HCT116 (cell line): ENCODE measurements around the gene NDST3. TPM values are rescaled to one million over a fixed set of nuclear protein-coding genes. Genes with fewer than 3 reads are reported as not detected.

Experiments used
- ATAC-seq: fragments of 200-7000 bp; cut with Tn5 transposase; 2 replicates; pipeline ENCODE4 v1.9.1; 2020; ENCODE audit warnings: mild to moderate bottlenecking, moderate library complexity
- BruUV-seq: library from RNA; stranded (reverse); fragments of 400-500 nt; replicated peaks from 2 replicates; lab custom pipeline; 2021; lab: Mats Ljungman, UMichigan
- CTCF ChIA-PET: fragments of 300-600 bp; sonication (Branson Sonifier 250); formaldehyde crosslinking; loops from one replicate; lab custom pipeline; 2021; ENCODE audit warnings: antibody characterized with exemption; lab: Charles Lee
- POLR2A ChIA-PET: fragments of 300-600, 350-600 bp; sonication (Branson Sonifier 250); formaldehyde crosslinking; loops from one replicate; lab custom pipeline; 2021; ENCODE audit warnings: antibody characterized with exemption; lab: Charles Lee
- RAD21 ChIA-PET, 2 experiments: fragments of 300-600 bp; sonication (Branson Sonifier 250); formaldehyde crosslinking; loops; one replicate each; lab custom pipeline; 2023; ENCODE audit warnings: low total read pairs in 2 of 2; ENCODE audit not compliant: uncharacterized antibody in 2 of 2, unreplicated experiment in 2 of 2, low non-redundant PET in 1 of 2; lab: Charles Lee
- DNase-seq: peaks from one replicate; pipeline ENCODE4 v3.0.0-alpha.2; 2010; ENCODE audit warnings: low read depth, low spot score
- H2AFZ ChIP-seq: fragments of 200-600 bp; shearing (Covaris generic), sonication (generic); 2 replicates; pipeline ENCODE4 v1.6.1; 2017; ENCODE audit warnings: low read depth, mixed run types, mixed read lengths, antibody characterized with exemption, low read length; ENCODE audit not compliant: poor library complexity, severe bottlenecking
- H3K27ac ChIP-seq: 2 replicates; pipeline ENCODE4 v1.5.1; 2012; ENCODE audit warnings: low read depth, low read length
- H3K27me3 ChIP-seq: fragments of 200-600 bp; sonication (generic); 2 replicates; pipeline ENCODE4 v1.6.1; 2016; ENCODE audit warnings: mixed run types, low read length, mixed read lengths; ENCODE audit not compliant: insufficient read depth
- H3K36me3 ChIP-seq, 2 experiments: fragments of 200-500 bp in 1 of 2; fragments of 200-600 bp in 1 of 2; sonication (Bioruptor generic) in 1 of 2; sonication (generic) in 1 of 2; 2 replicates each; pipeline versions ENCODE4 v1.5.1 to v1.6.1; 2014 to 2016; ENCODE audit warnings: low read length in 2 of 2, inconsistent platforms in 1 of 2, mixed read lengths in 1 of 2, mixed run types in 1 of 2; ENCODE audit not compliant: insufficient read depth in 2 of 2, control insufficient read depth in 1 of 2
- H3K4me1 ChIP-seq, 2 experiments: fragments of 200-600 bp in 1 of 2; sonication (generic) in 1 of 2; 2 replicates each; pipeline versions ENCODE4 v1.5.1 to v1.6.1; 2012 to 2017; ENCODE audit warnings: low read length in 2 of 2, inconsistent platforms in 1 of 2, mild to moderate bottlenecking in 1 of 2, mixed read lengths in 1 of 2, mixed run types in 1 of 2, moderate library complexity in 1 of 2; ENCODE audit not compliant: insufficient read depth in 2 of 2, control insufficient read depth in 1 of 2
- H3K4me2 ChIP-seq: fragments of 200-600 bp; sonication (generic); 2 replicates; pipeline ENCODE4 v1.6.1; 2017; ENCODE audit warnings: mixed run types, low read length, mixed read lengths
- H3K4me3 ChIP-seq, 2 experiments: fragments of 200-600 bp in 1 of 2; sonication (generic) in 1 of 2; replicated peaks in 1 of 2; 2 replicates each; pipeline ENCODE4 v1.5.1; 2011 to 2016; ENCODE audit warnings: low read length in 2 of 2, control low read depth in 1 of 2, low read depth in 1 of 2, mild to moderate bottlenecking in 1 of 2, mixed read lengths in 1 of 2, mixed run types in 1 of 2
- H3K79me2 ChIP-seq: fragments of 200-600 bp; sonication (generic); 2 replicates; pipeline ENCODE4 v1.6.1; 2017; ENCODE audit warnings: mild to moderate bottlenecking, mixed run types, low read length, moderate library complexity, mixed read lengths; ENCODE audit not compliant: insufficient read depth
- H3K9ac ChIP-seq: fragments of 200-600 bp; sonication (generic); 2 replicates; pipeline ENCODE4 v1.6.1; 2016; ENCODE audit warnings: low read length, mixed read lengths
- H3K9me2 ChIP-seq: fragments of 200-600 bp; sonication (generic), shearing (Covaris generic); 2 replicates; pipeline ENCODE4 v1.6.1; 2017; ENCODE audit warnings: mixed run types, mild to moderate bottlenecking, moderate library complexity; ENCODE audit not compliant: insufficient read depth
- H3K9me3 ChIP-seq, 2 experiments: fragments of 200-500 bp in 1 of 2; fragments of 200-600 bp in 1 of 2; sonication (Bioruptor generic) in 1 of 2; sonication (generic) in 1 of 2; 2 replicates each; pipeline ENCODE4 v1.6.1; 2014 to 2017; ENCODE audit warnings: low read length in 2 of 2, mixed read lengths in 2 of 2, inconsistent platforms in 1 of 2, low read depth in 1 of 2, mild to moderate bottlenecking in 1 of 2, mixed run types in 1 of 2, moderate library complexity in 1 of 2; ENCODE audit not compliant: control insufficient read depth in 1 of 2, insufficient read depth in 1 of 2
- H4K20me1 ChIP-seq: fragments of 200-600 bp; sonication (generic), shearing (Covaris generic); 2 replicates; pipeline ENCODE4 v1.6.1; 2017; ENCODE audit warnings: mixed run types, mild to moderate bottlenecking, moderate library complexity; ENCODE audit not compliant: insufficient read depth
- CBX3 ChIP-seq: IDR thresholded peaks from 2 replicates; pipeline ENCODE4 v1.6.1; 2012; ENCODE audit warnings: low read depth
- EGR1 ChIP-seq: IDR thresholded peaks from 2 replicates; pipeline ENCODE4 v1.6.1; 2012; ENCODE audit warnings: low read depth
- EZH2phosphoT487 ChIP-seq: fragments of 200-600 bp; IDR thresholded peaks from 2 replicates; pipeline ENCODE4 v1.6.1; 2018; ENCODE audit warnings: antibody characterized with exemption, borderline replicate concordance
- POLR2AphosphoS5 ChIP-seq: IDR thresholded peaks from 2 replicates; pipeline ENCODE4 v1.6.1; 2011; ENCODE audit warnings: mild to moderate bottlenecking, low read depth, low read length, moderate library complexity
- SRF ChIP-seq: IDR thresholded peaks from 2 replicates; pipeline ENCODE4 v1.6.1; 2012; ENCODE audit warnings: low read depth
- ZNF274 ChIP-seq: fragments of 200-500 bp; sonication (Bioruptor generic); IDR thresholded peaks from 2 replicates; pipeline ENCODE4 v1.6.1; 2014; ENCODE audit warnings: mild to moderate bottlenecking, low read depth, low read length, inconsistent platforms
- intact Hi-C: fragments of 100-400 bp; cut with micrococcal nuclease; formaldehyde crosslinking; loops from 2 replicates; pipeline ENCODE4 v1.10.0; 2022
- total RNA-seq: library from RNA; stranded (reverse); gene quantifications from one replicate; pipeline ENCODE4 v1.2.1, GENCODE V29; 2021; ENCODE audit not compliant: unreplicated experiment
- TF ChIP-seq, protein P1 (sequence below), 3 experiments: fragments of 200-600 bp in 1 of 3; sonication (generic) in 1 of 3; IDR thresholded peaks in 2 of 3; conservative IDR thresholded peaks in 1 of 3; 2 replicates each; pipeline ENCODE4 v1.5.1; 2012 to 2017; ENCODE audit warnings: low read depth in 2 of 3, low read length in 2 of 3, antibody characterized with exemption in 1 of 3, borderline replicate concordance in 1 of 3, control low read depth in 1 of 3, mild to moderate bottlenecking in 1 of 3, mixed read lengths in 1 of 3, mixed run types in 1 of 3, moderate library complexity in 1 of 3; ENCODE audit not compliant: insufficient read depth in 1 of 3

NDST3 gene
- total RNA-seq, 1 experiment from 2014 or later, result not detected

DNA sequence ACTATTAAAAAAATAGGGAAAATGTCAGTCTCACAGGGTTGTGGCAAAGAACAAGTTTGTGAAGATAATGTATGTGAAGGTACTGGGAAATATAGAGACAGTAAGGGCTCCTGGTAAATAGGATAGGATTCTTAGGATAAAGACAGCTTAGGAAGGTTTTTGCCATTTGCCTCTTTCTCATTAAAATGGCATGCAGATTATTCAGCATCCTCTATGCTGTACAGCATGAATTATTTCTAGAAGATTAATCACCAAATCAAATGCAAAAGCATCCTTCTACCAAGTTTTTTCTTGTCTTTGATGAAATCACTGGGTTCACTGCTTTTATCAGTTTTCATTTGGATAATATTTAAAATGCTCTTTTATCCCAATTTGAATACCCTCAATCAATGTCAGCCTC is 142.8 kb downstream of the NDST3 start:
- DNase-seq, result no peak
- no peak overlapping the region for H3K9ac ChIP-seq
- no peaks in the 10 kb centered on the region for H3K9me2 ChIP-seq
- intact Hi-C loops, result no loop called here
- H3K4me2 ChIP-seq, result no peak overlapping the region
- ChIA-PET POLR2A (no interaction called here), CTCF (no interaction called here)
- H3K27me3 ChIP-seq, result no peaks in the 10 kb centered on the region
- TF ChIP-seq CBX3, result no peak
- TF ChIP-seq ZNF274, result no peak
- TF ChIP-seq EGR1, result no peak
- TF ChIP-seq EZH2phosphoT487, result no peak
- TF ChIP-seq, protein P1, sequence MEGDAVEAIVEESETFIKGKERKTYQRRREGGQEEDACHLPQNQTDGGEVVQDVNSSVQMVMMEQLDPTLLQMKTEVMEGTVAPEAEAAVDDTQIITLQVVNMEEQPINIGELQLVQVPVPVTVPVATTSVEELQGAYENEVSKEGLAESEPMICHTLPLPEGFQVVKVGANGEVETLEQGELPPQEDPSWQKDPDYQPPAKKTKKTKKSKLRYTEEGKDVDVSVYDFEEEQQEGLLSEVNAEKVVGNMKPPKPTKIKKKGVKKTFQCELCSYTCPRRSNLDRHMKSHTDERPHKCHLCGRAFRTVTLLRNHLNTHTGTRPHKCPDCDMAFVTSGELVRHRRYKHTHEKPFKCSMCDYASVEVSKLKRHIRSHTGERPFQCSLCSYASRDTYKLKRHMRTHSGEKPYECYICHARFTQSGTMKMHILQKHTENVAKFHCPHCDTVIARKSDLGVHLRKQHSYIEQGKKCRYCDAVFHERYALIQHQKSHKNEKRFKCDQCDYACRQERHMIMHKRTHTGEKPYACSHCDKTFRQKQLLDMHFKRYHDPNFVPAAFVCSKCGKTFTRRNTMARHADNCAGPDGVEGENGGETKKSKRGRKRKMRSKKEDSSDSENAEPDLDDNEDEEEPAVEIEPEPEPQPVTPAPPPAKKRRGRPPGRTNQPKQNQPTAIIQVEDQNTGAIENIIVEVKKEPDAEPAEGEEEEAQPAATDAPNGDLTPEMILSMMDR (IDR thresholded peaks at IDR 0.05 in 2 of 3, conservative IDR thresholded peaks at IDR 0.05 in 1 of 3; ENCODE audit: borderline replicate concordance in 1 of 3, insufficient read depth in 1 of 3, low read depth in 2 of 3, low read length in 2 of 3), result no peak
- TF ChIP-seq POLR2AphosphoS5, result no peak
- TF ChIP-seq, all 23 proteins: peak for 0
- Histone ChIP-seq H3K4me3 (no peak overlapping the region), H3K79me2 (no peaks in the 10 kb centered on the region), H3K4me1 (no peaks in the 10 kb centered on the region), H3K9me3 (no peaks in the 10 kb centered on the region), H4K20me1 (no peaks in the 10 kb centered on the region), H2AFZ (no peak overlapping the region), H3K36me3 (no peaks in the 10 kb centered on the region), H3K27ac (no peak overlapping the region)
- no TSS peak for BruUV-seq
- RAD21 ChIA-PET, result no interaction called here
- no peak for ATAC-seq

DNA sequence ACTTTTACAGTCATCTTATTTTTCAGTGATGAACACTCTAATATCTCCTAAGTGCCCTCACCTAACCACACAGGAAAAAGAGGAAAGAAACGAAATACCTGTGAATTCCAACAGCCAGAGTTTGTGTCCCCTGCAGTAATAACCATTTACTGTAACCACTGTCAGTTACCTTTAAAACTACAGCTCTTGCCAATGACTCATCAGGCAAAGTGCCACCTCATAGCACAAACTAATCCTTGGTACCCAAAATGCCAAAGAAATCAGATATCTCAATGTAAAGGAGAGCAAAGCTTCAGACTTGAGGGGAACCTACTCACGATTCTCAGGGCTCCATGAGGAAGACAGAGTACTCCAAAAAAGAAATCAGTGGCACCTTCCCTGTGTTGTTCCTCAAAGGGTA is 146.5 kb downstream of the NDST3 start:
- BruUV-seq, result no TSS peak
- no peak overlapping the region for H2AFZ ChIP-seq
- ChIA-PET POLR2A (no interaction called here), CTCF (no interaction called here), RAD21 (no interaction called here)
- intact Hi-C loops, result no loop called here
- H3K4me3 ChIP-seq, result no peak overlapping the region
- no peak for TF ChIP-seq SRF
- no peaks in the 10 kb centered on the region for H3K9me3 ChIP-seq
- no peak overlapping the region for H3K9ac ChIP-seq
- no peak overlapping the region for H3K27ac ChIP-seq
- ATAC-seq (no peak), DNase-seq (no peak)
- no peaks in the 10 kb centered on the region for H3K9me2 ChIP-seq
- no peaks in the 10 kb centered on the region for H4K20me1 ChIP-seq
- H3K79me2 ChIP-seq, result no peaks in the 10 kb centered on the region
- H3K4me2 ChIP-seq, result no peak overlapping the region
- no peaks in the 10 kb centered on the region for H3K36me3 ChIP-seq
- no peaks in the 10 kb centered on the region for H3K27me3 ChIP-seq
- no peaks in the 10 kb centered on the region for H3K4me1 ChIP-seq
